G401 (cell line): ENCODE data around the gene FOLH1. TPM values are rescaled to one million over a fixed set of nuclear protein-coding genes. Genes with fewer than 3 reads are reported as not detected.
"Not testable (repeated sequence)": the region's sequence is repeated elsewhere in the genome, so short reads cannot be mapped to it uniquely, and the experiment has no call there.

Experiments used
- DNase-seq: peaks from one replicate; pipeline ENCODE4 v3.0.0-alpha.2; 2015; ENCODE audit warnings: low spot score
- in situ Hi-C: cut with HindIII; loops from 2 replicates; pipeline ENCODE4 v1.10.0; 2016; ENCODE audit warnings: low sequenced_read_pairs, mixed read lengths
- total RNA-seq: library from RNA; depleted of rRNA; stranded (reverse); fragments of >200 nt; shearing (Covaris generic); gene quantifications from 2 replicates; pipeline ENCODE4 v1.2.3, GENCODE V29; 2014; rRNA removed

The FOLH1 gene
- total RNA-seq, 1 experiment from 2014 or later, result not detected

DNA sequence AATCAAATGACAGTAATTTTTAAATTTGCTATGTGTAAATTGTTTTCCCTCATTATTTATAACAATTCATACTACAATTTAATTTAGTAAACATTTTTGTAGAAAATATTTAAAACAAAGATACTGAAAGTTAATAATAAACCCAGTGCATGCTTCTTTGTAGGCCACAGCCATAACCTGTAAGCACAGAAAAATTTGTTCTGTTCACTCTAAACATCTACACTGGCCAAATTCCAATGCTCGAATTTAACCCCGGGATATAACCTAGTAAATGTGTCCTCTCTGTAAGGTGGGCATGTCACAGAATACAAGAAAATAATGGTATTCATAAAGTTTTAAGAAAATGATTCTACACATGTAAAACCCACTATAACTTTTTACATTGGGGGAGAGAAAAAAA is 22.2 kb downstream of the FOLH1 start:
- in situ Hi-C loops, DNase-seq: not testable (repeated sequence)

DNA sequence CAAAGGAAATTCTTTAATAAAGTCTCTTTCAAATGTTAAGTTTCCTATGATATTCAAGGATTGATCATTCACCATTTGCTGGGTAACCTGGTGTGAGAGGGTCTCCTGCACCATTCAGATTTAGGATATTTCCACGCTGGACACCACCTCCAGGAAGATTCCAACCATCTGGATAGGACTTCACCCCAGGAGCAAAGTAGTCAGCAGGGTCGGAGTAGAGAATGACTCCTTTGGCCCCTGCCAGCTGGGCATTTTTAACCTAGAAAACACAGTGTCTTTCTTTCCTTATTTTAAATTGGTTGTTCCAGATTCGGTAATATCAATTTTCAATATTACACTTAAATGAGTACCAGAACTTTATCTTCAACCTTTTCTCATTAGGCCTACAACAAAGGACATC is 22.8 kb downstream of the FOLH1 start:
- DNase-seq, in situ Hi-C loops: not testable (repeated sequence)

- in situ Hi-C loops, DNase-seq: not testable (repeated sequence)
Observed at GRCh38 chr11:49184756-49185155, 23.6 kb downstream of the FOLH1 start.

DNA sequence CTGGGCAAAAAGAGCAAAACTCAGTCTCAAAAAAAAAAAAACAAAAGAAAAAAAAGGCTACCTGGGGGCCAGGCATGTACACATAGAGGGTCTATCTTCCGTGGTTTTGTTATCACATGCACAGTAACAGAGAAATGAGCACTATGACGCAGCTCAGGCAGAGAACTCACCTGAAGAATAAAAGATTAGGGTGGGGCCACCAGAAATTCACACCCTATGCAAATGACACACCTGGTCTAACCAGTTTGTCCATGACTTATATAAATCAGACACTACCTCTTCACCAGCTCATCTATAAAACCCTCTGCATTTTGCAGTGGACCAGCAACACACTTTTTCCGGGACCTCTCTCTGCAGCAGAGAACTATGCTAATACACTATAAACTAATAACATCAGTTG is 30.5 kb downstream of the FOLH1 start:
- in situ Hi-C loops, DNase-seq: not testable (repeated sequence)

DNA sequence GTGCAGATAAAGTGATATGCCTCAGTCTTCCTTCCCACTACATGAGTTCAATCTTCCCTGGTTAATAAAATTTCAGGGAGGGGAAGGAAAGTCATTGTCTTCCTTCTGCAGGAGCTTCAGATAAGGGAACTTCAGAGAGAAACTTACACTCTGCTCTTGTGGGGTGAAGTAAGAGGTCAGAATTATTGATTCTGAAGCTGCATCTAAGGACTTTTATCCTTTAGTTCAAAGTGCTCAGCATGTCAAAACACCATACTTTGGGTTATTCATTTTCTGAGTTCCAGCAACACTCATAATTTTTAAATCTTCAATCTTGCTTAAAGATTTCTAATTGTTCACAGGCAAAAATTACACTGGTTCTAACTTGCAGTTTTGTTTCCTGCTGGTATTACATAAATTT is 33.0 kb downstream of the FOLH1 start:
- DNase-seq, in situ Hi-C loops: not testable (repeated sequence)

GRCh38 chr11:49174691-49175366 is 33.6 kb downstream of the FOLH1 start:
- in situ Hi-C loops, DNase-seq: not testable (repeated sequence)

DNA sequence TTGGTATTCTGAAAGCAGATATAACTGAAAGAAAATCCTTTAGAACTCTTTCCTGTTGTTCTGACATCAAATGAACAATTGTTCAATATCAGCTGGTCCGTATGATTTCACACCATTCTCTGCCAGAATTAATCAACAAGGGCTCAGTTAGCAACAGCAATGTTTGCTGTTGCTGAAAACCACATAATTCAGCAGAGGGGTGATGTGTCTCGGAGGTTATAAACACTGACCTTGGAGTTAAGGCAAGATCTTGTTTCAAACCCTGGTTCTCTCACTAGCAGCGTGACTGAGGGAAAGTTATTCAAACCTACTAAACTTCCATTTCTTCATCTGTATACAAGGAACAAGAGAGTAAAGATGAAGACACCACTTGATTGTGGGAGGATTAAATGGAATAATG is 36.8 kb downstream of the FOLH1 start:
- DNase-seq, in situ Hi-C loops: not testable (repeated sequence)

GRCh38 chr11:49169579-49169978 is 38.8 kb downstream of the FOLH1 start:
- DNase-seq, in situ Hi-C loops: not testable (repeated sequence)

GRCh38 chr11:49168992-49169391 is 39.4 kb downstream of the FOLH1 start:
- DNase-seq, in situ Hi-C loops: not testable (repeated sequence)

DNA sequence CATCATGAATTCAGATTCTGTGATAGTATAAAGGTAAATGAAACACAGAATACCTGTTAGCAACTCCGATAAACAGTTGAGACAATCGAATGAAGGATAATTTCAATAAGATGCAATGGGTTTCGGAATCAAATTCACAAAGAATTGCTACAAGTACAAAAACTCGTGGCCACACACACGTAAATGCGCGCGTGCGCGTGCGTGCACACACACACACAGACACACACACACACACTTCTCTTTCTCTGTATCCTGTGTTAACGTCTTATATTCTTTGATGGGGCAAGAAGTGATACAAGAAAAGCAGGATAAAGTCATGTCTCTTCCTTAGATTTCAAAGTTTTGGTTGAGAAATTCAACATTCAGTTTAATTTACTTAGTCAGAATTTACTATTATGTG is 57.2 kb downstream of the FOLH1 start:
- in situ Hi-C loops, result no loop called here
- DNase-seq, result no peak

DNA sequence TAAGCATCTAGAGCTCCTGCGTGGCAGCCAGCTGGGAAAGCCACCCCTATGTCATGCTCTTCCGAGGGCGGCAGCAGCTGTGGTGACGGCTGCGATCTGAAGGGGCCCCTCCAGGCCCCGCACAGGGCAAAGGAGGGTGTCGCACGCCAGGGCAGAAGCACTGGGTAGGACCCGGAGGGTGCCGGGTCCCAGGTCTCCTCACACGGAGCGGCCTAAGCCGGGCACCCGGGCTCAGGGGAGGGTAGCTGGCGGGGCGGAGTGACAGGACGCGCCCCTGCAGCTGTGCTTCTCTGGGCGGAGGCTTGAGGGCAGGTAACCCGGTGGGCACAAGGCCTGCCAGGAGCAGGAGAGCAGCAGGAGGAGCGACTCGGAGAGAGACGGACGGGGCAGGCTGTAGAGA is 106.0 kb downstream of the FOLH1 start:
- in situ Hi-C loops, DNase-seq: not testable (repeated sequence)

Other genes with a start within 250 kb of the FOLH1 start
- not detected in 2 replicates for gene TRIM51G, start 224.7 kb downstream of the FOLH1 start, total RNA-seq
- gene TRIM49B, start 179.8 kb downstream of the FOLH1 start, total RNA-seq, result 1.5 TPM in 1 of 2 replicates, not detected in the other
- not detected in 2 replicates for gene TRIM64C, start 149.5 kb downstream of the FOLH1 start, total RNA-seq